Thyroid gland (tissue), 4 donors: ENCODE data around the gene R3HDML.

Source experiments
- POLR2A ChIP-seq, 2 donors: fragments of 450-650 bp; IDR thresholded peaks; one replicate each; pipeline ENCODE4 v1.6.1; 2017; ENCODE audit warnings: antibody characterized with exemption in 2 of 2, mild to moderate bottlenecking in 2 of 2, moderate library complexity in 1 of 2
- TF ChIP-seq, protein P1 (sequence below), 6 experiments: fragments of 200-600 bp in 3 of 6; fragments of 450-650 bp in 3 of 6; sonication (generic) in 3 of 6; IDR thresholded peaks; one replicate each; pipeline ENCODE4 v1.5.1; 2016 to 2019; ENCODE audit warnings: antibody characterized with exemption in 6 of 6, mild to moderate bottlenecking in 2 of 6, inconsistent platforms in 1 of 6, moderate library complexity in 1 of 6

- TF ChIP-seq, protein P1, sequence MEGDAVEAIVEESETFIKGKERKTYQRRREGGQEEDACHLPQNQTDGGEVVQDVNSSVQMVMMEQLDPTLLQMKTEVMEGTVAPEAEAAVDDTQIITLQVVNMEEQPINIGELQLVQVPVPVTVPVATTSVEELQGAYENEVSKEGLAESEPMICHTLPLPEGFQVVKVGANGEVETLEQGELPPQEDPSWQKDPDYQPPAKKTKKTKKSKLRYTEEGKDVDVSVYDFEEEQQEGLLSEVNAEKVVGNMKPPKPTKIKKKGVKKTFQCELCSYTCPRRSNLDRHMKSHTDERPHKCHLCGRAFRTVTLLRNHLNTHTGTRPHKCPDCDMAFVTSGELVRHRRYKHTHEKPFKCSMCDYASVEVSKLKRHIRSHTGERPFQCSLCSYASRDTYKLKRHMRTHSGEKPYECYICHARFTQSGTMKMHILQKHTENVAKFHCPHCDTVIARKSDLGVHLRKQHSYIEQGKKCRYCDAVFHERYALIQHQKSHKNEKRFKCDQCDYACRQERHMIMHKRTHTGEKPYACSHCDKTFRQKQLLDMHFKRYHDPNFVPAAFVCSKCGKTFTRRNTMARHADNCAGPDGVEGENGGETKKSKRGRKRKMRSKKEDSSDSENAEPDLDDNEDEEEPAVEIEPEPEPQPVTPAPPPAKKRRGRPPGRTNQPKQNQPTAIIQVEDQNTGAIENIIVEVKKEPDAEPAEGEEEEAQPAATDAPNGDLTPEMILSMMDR (IDR thresholded peaks at IDR 0.05), result no peak
- no peak for TF ChIP-seq POLR2A (IDR thresholded peaks at IDR 0.05)
Measured at GRCh38 chr20:44328428-44328827, 8.4 kb upstream of the R3HDML start.
